Activated CD4-positive, alpha-beta memory T cell treated with anti-CD3 and anti-CD28 coated beads, Interleukin-2, amount 10 ng/mL, durations not matched to agents 7 days and 5 days (primary cell): ENCODE results near the gene LRCH1. TPM values are rescaled to one million over a fixed set of nuclear protein-coding genes. Genes with fewer than 3 reads are reported as not detected.
"Not testable (repeated sequence)": the region's sequence is repeated elsewhere in the genome, so short reads cannot be mapped to it uniquely, and the experiment has no call there.

Source experiments
- CTCF ChIA-PET: fragments of 350-600 bp; sonication (Branson Sonifier 250); formaldehyde crosslinking; loops from one replicate; lab custom pipeline; 2021; ENCODE audit warnings: antibody characterized with exemption, inconsistent platforms; lab: Charles Lee
- POLR2A ChIA-PET: fragments of 350-600 bp; sonication (Branson Sonifier 250); formaldehyde crosslinking; loops from one replicate; lab custom pipeline; 2021; ENCODE audit warnings: antibody characterized with exemption; lab: Charles Lee
- DNase-seq: peaks from one replicate; pipeline ENCODE4 v3.0.0-alpha.2; 2020
- H3K27ac Mint-ChIP-seq: one replicate; pipeline ENCODE4 v1.8.0; 2021; ENCODE audit warnings: mild to moderate bottlenecking, mixed read lengths
- H3K27me3 Mint-ChIP-seq: one replicate; pipeline ENCODE4 v1.8.0; 2021; ENCODE audit warnings: mixed read lengths
- H3K36me3 Mint-ChIP-seq: one replicate; pipeline ENCODE4 v1.8.0; 2021; ENCODE audit warnings: low read depth, mixed read lengths
- H3K4me1 Mint-ChIP-seq: one replicate; pipeline ENCODE4 v1.8.0; 2021; ENCODE audit warnings: mixed read lengths
- H3K4me3 Mint-ChIP-seq: one replicate; pipeline ENCODE4 v1.8.0; 2021; ENCODE audit warnings: mild to moderate bottlenecking, mixed read lengths
- H3K9me3 Mint-ChIP-seq: one replicate; pipeline ENCODE4 v1.8.0; 2021; ENCODE audit warnings: mixed read lengths
- total RNA-seq, 2 experiments: library from RNA; stranded (reverse); gene quantifications; one replicate each; pipeline ENCODE4 v1.2.3, GENCODE V29; 2021

The LRCH1 gene
- total RNA-seq, 2 experiments from 2014 or later = 17.1 TPM

GRCh38 chr13:46759846-46760245, 206.9 kb downstream of the LRCH1 start:
- CTCF ChIA-PET = no interaction called here
- POLR2A ChIA-PET = no interaction called here
- H3K27me3 Mint-ChIP-seq = no peaks in the 10 kb centered on the region
- H3K4me3 Mint-ChIP-seq = no peak overlapping the region
- H3K27ac Mint-ChIP-seq = no peak overlapping the region
- no peaks in the 10 kb centered on the region for H3K36me3 Mint-ChIP-seq
- no peaks in the 10 kb centered on the region for H3K9me3 Mint-ChIP-seq
- H3K4me1 Mint-ChIP-seq = peaks cover 21% of the 10 kb centered on the region
- DNase-seq = no peak

GRCh38 chr13:46761174-46761573, 208.2 kb downstream of the LRCH1 start:
- no peaks in the 10 kb centered on the region for H3K36me3 Mint-ChIP-seq
- DNase-seq = no peak
- H3K27ac Mint-ChIP-seq = no peak overlapping the region
- no peak overlapping the region for H3K4me3 Mint-ChIP-seq
- ChIA-PET CTCF (no interaction called here), POLR2A (no interaction called here)
- peaks cover 21% of the 10 kb centered on the region for H3K4me1 Mint-ChIP-seq
- no peaks in the 10 kb centered on the region for H3K9me3 Mint-ChIP-seq
- no peaks in the 10 kb centered on the region for H3K27me3 Mint-ChIP-seq

- POLR2A ChIA-PET = interaction anchor here (0.7 kb wide), 1 partner anchor 1903 kb away, joined by 3 read pairs; no protein-coding TSS in a partner anchor
Measured at GRCh38 chr13:46761866-46762265, 208.9 kb downstream of the LRCH1 start.

GRCh38 chr13:46769925-46770324, 217.0 kb downstream of the LRCH1 start:
- H3K27ac Mint-ChIP-seq, H3K4me3 Mint-ChIP-seq, DNase-seq, H3K27me3 Mint-ChIP-seq, H3K9me3 Mint-ChIP-seq, CTCF ChIA-PET, H3K4me1 Mint-ChIP-seq: not testable (repeated sequence)
- POLR2A ChIA-PET = interaction anchor here (0.7 kb wide), 1 partner anchor 780 kb away, joined by 3 read pairs; no protein-coding TSS in a partner anchor
- peaks cover 44% of the 10 kb centered on the region for H3K36me3 Mint-ChIP-seq

More at GRCh38 chr13:46761866-46762265, 208.9 kb downstream of the LRCH1 start:
- no peak overlapping the region for H3K27ac Mint-ChIP-seq
- peaks cover 21% of the 10 kb centered on the region for H3K4me1 Mint-ChIP-seq
- DNase-seq = no peak
- H3K4me3 Mint-ChIP-seq = no peak overlapping the region
- H3K9me3 Mint-ChIP-seq = no peaks in the 10 kb centered on the region
- no peaks in the 10 kb centered on the region for H3K27me3 Mint-ChIP-seq
- CTCF ChIA-PET = interaction anchor here (0.6 to 1.1 kb wide), 2 partner anchors 8 to 1452 kb away, joined by 3 read pairs; no protein-coding TSS in a partner anchor
- H3K36me3 Mint-ChIP-seq = no peaks in the 10 kb centered on the region

- H3K36me3 Mint-ChIP-seq = peaks cover 54% of the 10 kb centered on the region
- no peaks in the 10 kb centered on the region for H3K27me3 Mint-ChIP-seq
- H3K4me1 Mint-ChIP-seq = no peaks in the 10 kb centered on the region
- POLR2A ChIA-PET = no interaction called here
- no peak overlapping the region for H3K27ac Mint-ChIP-seq
- DNase-seq = no peak
- H3K4me3 Mint-ChIP-seq = no peak overlapping the region
- CTCF ChIA-PET = no interaction called here
- no peaks in the 10 kb centered on the region for H3K9me3 Mint-ChIP-seq
Measured at GRCh38 chr13:46771693-46772092, 218.7 kb downstream of the LRCH1 start.

- DNase-seq = no peak
- ChIA-PET CTCF (interaction anchor here (0.6 kb wide), 1 partner anchor 277 kb away, joined by 3 read pairs; no protein-coding TSS in a partner anchor), POLR2A (interaction anchor here (2.2 kb wide), 1 partner anchor 23 kb away, joined by 5 read pairs; no protein-coding TSS in a partner anchor)
- Mint-ChIP-seq H3K9me3 (no peaks in the 10 kb centered on the region), H3K27me3 (no peaks in the 10 kb centered on the region), H3K4me1 (no peaks in the 10 kb centered on the region), H3K27ac (no peak overlapping the region), H3K36me3 (peaks cover 65% of the 10 kb centered on the region), H3K4me3 (no peak overlapping the region)
Measured at GRCh38 chr13:46773541-46773940, 220.6 kb downstream of the LRCH1 start.

DNA sequence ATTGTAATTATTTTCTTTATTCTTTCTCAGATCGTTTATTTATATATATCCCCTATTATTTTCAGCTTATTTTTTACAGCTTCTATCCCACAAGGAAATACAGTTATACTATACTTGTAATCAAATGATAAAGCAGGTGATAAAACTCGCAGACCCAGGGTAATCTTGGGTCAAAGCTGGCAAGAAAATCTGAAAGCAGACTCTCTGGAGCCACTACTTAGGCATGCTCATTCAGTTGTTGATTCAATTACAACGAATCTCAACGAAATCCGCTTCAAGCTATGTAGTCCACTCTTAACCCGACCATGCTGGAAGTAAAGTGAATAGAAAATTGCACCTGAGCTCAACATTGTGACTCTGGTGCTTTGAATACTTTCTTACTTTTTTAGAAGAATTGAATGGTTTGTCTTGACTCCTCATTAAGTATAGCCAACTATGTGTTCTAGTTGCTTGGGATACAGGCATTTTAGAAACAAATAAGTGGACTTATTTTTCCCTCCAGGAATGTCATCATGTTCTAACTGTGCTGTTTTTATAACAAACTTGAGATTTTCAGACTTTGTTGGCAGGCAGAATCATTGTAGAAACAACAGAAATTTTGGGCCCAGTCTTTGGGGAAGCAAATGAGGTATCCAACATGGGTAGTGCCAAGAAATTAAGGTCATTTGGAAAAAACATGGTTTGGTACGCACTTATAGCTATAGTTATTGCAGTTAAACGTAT, 222.6 kb downstream of the LRCH1 start:
- Mint-ChIP-seq H3K4me1 (no peaks in the 10 kb centered on the region), H3K27me3 (no peaks in the 10 kb centered on the region), H3K36me3 (peaks cover 60% of the 10 kb centered on the region), H3K9me3 (no peaks in the 10 kb centered on the region), H3K27ac (no peak overlapping the region), H3K4me3 (no peak overlapping the region)
- POLR2A ChIA-PET = interaction anchor here (0.6 to 2.2 kb wide), 2 partner anchors 21 to 22 kb away, joined by 3 to 5 read pairs; no protein-coding TSS in a partner anchor
- CTCF ChIA-PET = interaction anchor here (1.8 kb wide), 1 partner anchor 10 kb away, joined by 4 read pairs; no protein-coding TSS in a partner anchor
- no peak for DNase-seq

- no peaks in the 10 kb centered on the region for H3K27me3 Mint-ChIP-seq
- peaks cover 58% of the 10 kb centered on the region for H3K36me3 Mint-ChIP-seq
- CTCF ChIA-PET = no interaction called here
- POLR2A ChIA-PET = no interaction called here
- no peaks in the 10 kb centered on the region for H3K9me3 Mint-ChIP-seq
- H3K4me1 Mint-ChIP-seq = no peaks in the 10 kb centered on the region
- no peak overlapping the region for H3K4me3 Mint-ChIP-seq
- H3K27ac Mint-ChIP-seq = no peak overlapping the region
- DNase-seq = no peak
Measured at GRCh38 chr13:46778095-46778494, 225.1 kb downstream of the LRCH1 start.

GRCh38 chr13:46778890-46779289, 225.9 kb downstream of the LRCH1 start:
- peaks cover 52% of the 10 kb centered on the region for H3K36me3 Mint-ChIP-seq
- POLR2A ChIA-PET = no interaction called here

DNA sequence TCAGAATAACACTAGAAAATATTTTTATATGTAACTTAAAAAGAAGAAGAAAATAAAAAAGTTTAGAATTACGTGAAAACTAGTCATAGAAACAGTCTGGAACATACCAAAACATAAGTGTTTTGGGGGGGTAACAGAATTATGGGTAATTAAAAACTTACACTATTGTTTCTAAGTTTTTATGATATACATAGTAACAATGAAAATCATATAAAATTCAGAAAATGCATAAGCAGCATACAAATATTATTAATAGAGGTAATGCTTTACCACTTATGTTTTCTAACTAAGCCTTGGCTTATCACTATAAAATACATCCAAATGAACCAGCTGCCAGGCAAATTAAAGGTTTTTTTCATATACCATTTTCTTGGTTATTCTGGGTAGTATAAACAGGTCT, 229.1 kb downstream of the LRCH1 start:
- Mint-ChIP-seq H3K27me3 (no peaks in the 10 kb centered on the region), H3K36me3 (peaks cover 46% of the 10 kb centered on the region), H3K27ac (no peak overlapping the region), H3K9me3 (no peaks in the 10 kb centered on the region), H3K4me3 (no peak overlapping the region), H3K4me1 (no peaks in the 10 kb centered on the region)
- DNase-seq = no peak
- CTCF ChIA-PET = no interaction called here
- POLR2A ChIA-PET = no interaction called here

More at GRCh38 chr13:46778890-46779289, 225.9 kb downstream of the LRCH1 start:
- Mint-ChIP-seq H3K27me3 (no peaks in the 10 kb centered on the region), H3K4me1 (no peaks in the 10 kb centered on the region), H3K4me3 (no peak overlapping the region), H3K27ac (no peak overlapping the region), H3K9me3 (no peaks in the 10 kb centered on the region)
- no peak for DNase-seq
- CTCF ChIA-PET = no interaction called here

- no peaks in the 10 kb centered on the region for H3K4me1 Mint-ChIP-seq
- no peaks in the 10 kb centered on the region for H3K27me3 Mint-ChIP-seq
- ChIA-PET CTCF (no interaction called here), POLR2A (no interaction called here)
- H3K36me3 Mint-ChIP-seq = peaks cover 44% of the 10 kb centered on the region
- no peaks in the 10 kb centered on the region for H3K9me3 Mint-ChIP-seq
- H3K4me3 Mint-ChIP-seq = no peak overlapping the region
- H3K27ac Mint-ChIP-seq = no peak overlapping the region
- DNase-seq = no peak
Measured at GRCh38 chr13:46782691-46783090, 229.7 kb downstream of the LRCH1 start.

DNA sequence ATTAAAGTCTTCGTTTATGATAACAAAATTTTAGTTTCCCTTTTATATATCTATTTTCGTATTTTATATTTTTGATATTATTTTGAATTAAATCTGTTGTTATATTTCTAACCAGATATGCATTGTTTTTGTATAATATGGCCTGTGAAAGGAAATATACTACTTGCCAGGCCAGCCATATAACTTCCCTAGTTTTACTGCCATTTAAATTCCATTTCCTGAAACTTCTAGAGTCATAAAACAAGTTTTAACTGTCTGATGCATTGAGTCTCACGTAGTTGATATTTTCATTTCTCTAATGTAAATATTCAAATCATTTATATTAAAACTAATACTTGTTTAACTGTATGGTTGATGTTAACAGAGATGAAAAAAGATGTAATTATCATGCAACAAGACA, 230.5 kb downstream of the LRCH1 start:
- Mint-ChIP-seq H3K4me1 (peaks cover 2% of the 10 kb centered on the region), H3K27ac (no peak overlapping the region), H3K36me3 (peaks cover 42% of the 10 kb centered on the region), H3K9me3 (no peaks in the 10 kb centered on the region), H3K4me3 (no peak overlapping the region), H3K27me3 (no peaks in the 10 kb centered on the region)
- POLR2A ChIA-PET = no interaction called here
- CTCF ChIA-PET = no interaction called here
- no peak for DNase-seq

DNA sequence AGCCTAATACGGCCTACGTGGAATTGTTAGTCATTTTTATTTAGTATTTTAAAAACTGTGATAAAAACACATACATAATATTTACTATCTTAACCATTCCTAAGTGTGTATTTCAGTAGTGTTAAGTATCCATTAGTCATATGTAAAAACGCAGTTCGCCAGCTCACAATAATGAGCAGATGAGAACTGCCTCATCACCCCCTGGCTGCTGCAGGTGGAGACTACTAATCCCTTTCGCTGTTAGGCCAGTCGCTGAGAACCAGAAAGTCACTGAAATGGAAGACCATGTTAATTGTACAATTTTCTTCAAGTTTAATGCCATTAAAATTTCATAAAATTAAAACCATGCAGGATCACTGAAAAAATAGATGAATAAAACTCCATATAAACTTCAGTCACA, 242.4 kb downstream of the LRCH1 start:
- ChIA-PET CTCF (no interaction called here), POLR2A (no interaction called here)
- Mint-ChIP-seq H3K4me1 (peaks cover 43% of the 10 kb centered on the region), H3K27ac (no peak overlapping the region), H3K27me3 (no peaks in the 10 kb centered on the region), H3K9me3 (no peaks in the 10 kb centered on the region), H3K4me3 (peak overlapping the region; percentile 53), H3K36me3 (peaks cover 24% of the 10 kb centered on the region)
- no peak for DNase-seq
